Measurements from ENCODE around the gene CYB5B.

DNA sequence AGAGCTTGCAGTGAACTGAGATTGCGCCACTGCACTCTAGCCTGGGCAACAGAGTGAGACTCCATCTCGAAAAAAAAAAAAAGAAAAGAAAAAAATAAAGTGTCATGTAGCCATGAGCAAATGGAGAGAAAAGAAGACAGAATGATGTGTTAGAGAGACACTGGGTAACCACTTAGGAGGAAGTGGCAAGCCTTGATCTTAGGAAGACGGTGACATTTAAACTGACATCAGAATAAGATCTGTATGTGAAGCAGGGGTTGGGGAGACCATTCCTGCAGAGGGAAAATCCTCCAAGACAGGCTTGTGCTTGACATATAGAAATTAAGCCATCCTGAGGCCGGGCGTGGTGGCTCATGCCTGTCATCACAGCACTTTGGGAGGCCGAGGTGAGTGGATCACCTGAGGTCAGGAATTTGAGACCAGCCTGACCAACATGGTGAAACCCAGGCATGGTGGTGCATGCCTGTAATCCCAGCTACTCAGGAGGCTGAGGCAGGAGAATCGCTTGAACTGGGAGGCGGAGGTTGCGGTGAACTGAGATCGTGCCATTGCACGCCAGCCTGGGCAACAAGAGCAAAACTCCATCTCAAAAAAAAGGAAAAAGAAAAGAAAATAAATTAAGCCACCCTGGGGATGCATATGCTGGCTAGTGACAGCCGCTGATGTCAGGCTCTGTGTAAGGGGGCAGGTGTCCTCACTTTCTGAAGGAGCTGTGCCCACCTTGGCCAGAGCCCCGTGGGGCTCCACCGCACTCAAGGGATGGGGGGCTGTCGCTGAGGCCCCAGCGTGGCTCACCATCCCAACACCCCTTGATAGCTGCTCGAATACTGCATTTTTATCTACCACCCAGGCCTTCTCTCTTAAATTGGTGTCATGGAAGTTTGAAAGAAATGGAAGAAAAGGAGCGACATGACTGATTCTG, 13.1 kb upstream of the CYB5B start:
- TF ChIP-seq, protein P1, sequence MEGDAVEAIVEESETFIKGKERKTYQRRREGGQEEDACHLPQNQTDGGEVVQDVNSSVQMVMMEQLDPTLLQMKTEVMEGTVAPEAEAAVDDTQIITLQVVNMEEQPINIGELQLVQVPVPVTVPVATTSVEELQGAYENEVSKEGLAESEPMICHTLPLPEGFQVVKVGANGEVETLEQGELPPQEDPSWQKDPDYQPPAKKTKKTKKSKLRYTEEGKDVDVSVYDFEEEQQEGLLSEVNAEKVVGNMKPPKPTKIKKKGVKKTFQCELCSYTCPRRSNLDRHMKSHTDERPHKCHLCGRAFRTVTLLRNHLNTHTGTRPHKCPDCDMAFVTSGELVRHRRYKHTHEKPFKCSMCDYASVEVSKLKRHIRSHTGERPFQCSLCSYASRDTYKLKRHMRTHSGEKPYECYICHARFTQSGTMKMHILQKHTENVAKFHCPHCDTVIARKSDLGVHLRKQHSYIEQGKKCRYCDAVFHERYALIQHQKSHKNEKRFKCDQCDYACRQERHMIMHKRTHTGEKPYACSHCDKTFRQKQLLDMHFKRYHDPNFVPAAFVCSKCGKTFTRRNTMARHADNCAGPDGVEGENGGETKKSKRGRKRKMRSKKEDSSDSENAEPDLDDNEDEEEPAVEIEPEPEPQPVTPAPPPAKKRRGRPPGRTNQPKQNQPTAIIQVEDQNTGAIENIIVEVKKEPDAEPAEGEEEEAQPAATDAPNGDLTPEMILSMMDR (conservative IDR thresholded peaks at IDR 0.05 in 1 of 2, IDR thresholded peaks at IDR 0.05 in 1 of 2; ENCODE audit: low read depth in 1 of 2, low read length in 2 of 2) = no peak
- TF ChIP-seq EZH2 (IDR thresholded peaks at IDR 0.05; ENCODE audit: low read length, missing control alignments) = no peak

Measured in fibroblast of lung (primary cell).